ENCODE measurements around the gene NOL4.
"Not testable (repeated sequence)": the region's sequence is repeated elsewhere in the genome, so short reads cannot be mapped to it uniquely, and the experiment has no call there.

Gene NOL4

GRCh38 chr18:34224423-34225217 lies at the start of gene NOL4:
TSS of gene NOL4 (minus strand) at chr18:34224913. CDS start at chr18:34223253, 1,660 bp downstream.
- DNase-seq = peak; percentile 87
- Mint-ChIP-seq H3K27me3 (ENCODE audit: low read depth, poor library complexity) (peaks cover 91% of the 10 kb centered on the region), H3K9me3 (no peaks in the 10 kb centered on the region), H3K36me3 (ENCODE audit: low read depth) (no peaks in the 10 kb centered on the region), H3K4me3 (peak within 1 kb of the TSS; percentile 85), H3K27ac (no peak within 1 kb of the TSS), H3K4me1 (peaks cover 20% of the 10 kb centered on the region)
- peak; percentile 25 for TF ChIP-seq CTCF (IDR thresholded peaks at IDR 0.05)

- H3K27me3 Mint-ChIP-seq (ENCODE audit: low read depth, poor library complexity); H3K4me1 Mint-ChIP-seq; H3K27ac Mint-ChIP-seq; H3K4me3 Mint-ChIP-seq; H3K36me3 Mint-ChIP-seq (ENCODE audit: low read depth): not testable (repeated sequence)
- peak; percentile 4 for DNase-seq
- H3K9me3 Mint-ChIP-seq = peaks cover 31% of the 10 kb centered on the region
These were observed 41.3 kb upstream of the NOL4 start for GRCh38 chr18:34266029-34266428.

GRCh38 chr18:34261865-34262780 lies 37.4 kb upstream of the NOL4 start:
- Mint-ChIP-seq H3K4me3 (no peak overlapping the region), H3K27me3 (ENCODE audit: low read depth, poor library complexity) (no peaks in the 10 kb centered on the region), H3K27ac (no peak overlapping the region), H3K4me1 (no peaks in the 10 kb centered on the region), H3K36me3 (ENCODE audit: low read depth) (peaks cover 5% of the 10 kb centered on the region), H3K9me3 (peaks cover 21% of the 10 kb centered on the region)
- peak; percentile 6 for TF ChIP-seq CTCF (IDR thresholded peaks at IDR 0.05)
- DNase-seq = no peak

- H3K27ac Mint-ChIP-seq = peak overlapping the region; percentile 66
- DNase-seq = no peak
- H3K36me3 Mint-ChIP-seq (ENCODE audit: low read depth) = no peaks in the 10 kb centered on the region
- peaks cover 3% of the 10 kb centered on the region for H3K9me3 Mint-ChIP-seq
- H3K27me3 Mint-ChIP-seq (ENCODE audit: low read depth, poor library complexity) = peaks cover 3% of the 10 kb centered on the region
- no peaks in the 10 kb centered on the region for H3K4me1 Mint-ChIP-seq
- no peak overlapping the region for H3K4me3 Mint-ChIP-seq
- TF ChIP-seq CTCF (IDR thresholded peaks at IDR 0.05) = no peak
These were observed 33.5 kb upstream of the NOL4 start for GRCh38 chr18:34258176-34258575.

- Mint-ChIP-seq H3K9me3 (peaks cover 20% of the 10 kb centered on the region), H3K36me3 (ENCODE audit: low read depth) (no peaks in the 10 kb centered on the region), H3K4me1 (no peaks in the 10 kb centered on the region), H3K4me3 (no peak overlapping the region), H3K27ac (no peak overlapping the region), H3K27me3 (ENCODE audit: low read depth, poor library complexity) (peaks cover 3% of the 10 kb centered on the region)
- no peak for TF ChIP-seq CTCF (IDR thresholded peaks at IDR 0.05)
- no peak for DNase-seq
These were observed 27.2 kb upstream of the NOL4 start for GRCh38 chr18:34251919-34252318.

- no peak overlapping the region for H3K4me3 Mint-ChIP-seq
- no peaks in the 10 kb centered on the region for H3K4me1 Mint-ChIP-seq
- no peak overlapping the region for H3K27ac Mint-ChIP-seq
- TF ChIP-seq CTCF (IDR thresholded peaks at IDR 0.05) = no peak
- H3K27me3 Mint-ChIP-seq (ENCODE audit: low read depth, poor library complexity) = peaks cover 3% of the 10 kb centered on the region
- H3K9me3 Mint-ChIP-seq = peaks cover 16% of the 10 kb centered on the region
- H3K36me3 Mint-ChIP-seq (ENCODE audit: low read depth) = no peaks in the 10 kb centered on the region
- no peak for DNase-seq
These were observed 24.0 kb upstream of the NOL4 start for GRCh38 chr18:34248727-34249126.

Data from nephron progenitor cell (in vitro differentiated cells).